ENCODE results near the gene DNPEP.

Gene DNPEP

GRCh38 chr2:219388907-219389156 lies 1.1 kb upstream of the DNPEP start:
- TF ChIP-seq SPI1 (IDR thresholded peaks at IDR 0.05; ENCODE audit: low read depth, low read length): no peak
- no peak for TF ChIP-seq POLR2A (IDR thresholded peaks at IDR 0.05; ENCODE audit: low read depth, low read length)
- no peak for TF ChIP-seq TAF1 (IDR thresholded peaks at IDR 0.05; ENCODE audit: low read depth, low read length)
- no peak for TF ChIP-seq PAX5 (IDR thresholded peaks at IDR 0.05; ENCODE audit: insufficient read depth, low read length, severe bottlenecking)
- no peak for TF ChIP-seq POU2F2 (IDR thresholded peaks at IDR 0.05; ENCODE audit: low read depth, low read length)
- TF ChIP-seq POLR2AphosphoS5 (IDR thresholded peaks at IDR 0.05; ENCODE audit: low read depth, low read length): no peak
- FAIRE-seq: no peak
- no peak for DNase-seq (ENCODE audit: insufficient read length, low spot score)

- FAIRE-seq (peak; percentile 98), DNase-seq (ENCODE audit: insufficient read length, low spot score) (peak; percentile 94)
- TF ChIP-seq SPI1 (IDR thresholded peaks at IDR 0.05; ENCODE audit: low read depth, low read length): 0 out of 2 replicates have a peak, but pooled peaks have one; percentile 6
- no peak for TF ChIP-seq POU2F2 (IDR thresholded peaks at IDR 0.05; ENCODE audit: low read depth, low read length)
- peak; percentile 33 for TF ChIP-seq PAX5 (IDR thresholded peaks at IDR 0.05; ENCODE audit: insufficient read depth, low read length, severe bottlenecking)
Measured at GRCh38 chr2:219388121-219388906, 602 bp upstream of the DNPEP start.

DNA sequence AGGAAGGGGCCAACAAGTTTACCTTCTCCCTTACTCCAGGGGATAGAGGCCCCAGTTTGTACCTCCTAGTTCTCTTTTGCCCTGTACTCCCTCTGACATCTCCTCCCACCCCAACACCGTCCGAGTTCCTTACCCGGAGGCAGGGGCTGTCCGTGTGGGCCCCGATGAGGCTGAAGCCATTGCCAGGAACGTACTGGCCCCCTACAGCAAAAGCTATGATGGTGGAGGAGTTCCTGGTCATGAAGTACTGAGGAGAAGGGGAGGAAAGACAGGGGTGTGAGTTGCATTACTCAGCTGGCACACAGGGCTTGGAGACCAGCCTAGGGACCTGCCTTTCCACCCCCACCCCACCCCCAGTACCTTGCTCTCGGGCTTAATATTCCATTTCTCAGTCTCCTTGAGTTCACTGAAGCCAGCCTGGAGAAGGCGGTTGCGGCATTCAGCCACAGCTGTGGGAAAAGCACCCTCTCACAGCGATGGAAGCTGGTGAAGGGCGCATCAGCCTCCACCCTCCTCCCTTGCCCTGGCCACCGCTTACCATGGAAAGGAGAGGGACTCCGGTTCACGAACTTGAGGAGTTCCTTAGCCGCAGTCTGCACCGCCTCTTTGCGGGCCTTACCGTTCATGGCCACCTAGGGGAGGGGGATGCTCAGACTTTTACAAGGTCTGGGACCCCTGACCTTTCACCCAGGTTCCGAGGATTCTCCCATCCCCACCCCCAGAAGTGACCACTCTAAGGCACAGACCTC lies 1.0 kb downstream of the DNPEP start:
- no peak for TF ChIP-seq SPI1 (IDR thresholded peaks at IDR 0.05; ENCODE audit: low read depth, low read length)
- TF ChIP-seq POU2F2 (IDR thresholded peaks at IDR 0.05; ENCODE audit: low read depth, low read length): no peak
- TF ChIP-seq POLR2AphosphoS5 (IDR thresholded peaks at IDR 0.05; ENCODE audit: low read depth, low read length): no peak
- no peak for TF ChIP-seq PAX5 (IDR thresholded peaks at IDR 0.05; ENCODE audit: insufficient read depth, low read length, severe bottlenecking)
- TF ChIP-seq POLR2A (IDR thresholded peaks at IDR 0.05; ENCODE audit: low read depth, low read length): no peak
- TF ChIP-seq TAF1 (IDR thresholded peaks at IDR 0.05; ENCODE audit: low read depth, low read length): no peak
- no peak for DNase-seq (ENCODE audit: insufficient read length, low spot score)
- FAIRE-seq: no peak

DNA sequence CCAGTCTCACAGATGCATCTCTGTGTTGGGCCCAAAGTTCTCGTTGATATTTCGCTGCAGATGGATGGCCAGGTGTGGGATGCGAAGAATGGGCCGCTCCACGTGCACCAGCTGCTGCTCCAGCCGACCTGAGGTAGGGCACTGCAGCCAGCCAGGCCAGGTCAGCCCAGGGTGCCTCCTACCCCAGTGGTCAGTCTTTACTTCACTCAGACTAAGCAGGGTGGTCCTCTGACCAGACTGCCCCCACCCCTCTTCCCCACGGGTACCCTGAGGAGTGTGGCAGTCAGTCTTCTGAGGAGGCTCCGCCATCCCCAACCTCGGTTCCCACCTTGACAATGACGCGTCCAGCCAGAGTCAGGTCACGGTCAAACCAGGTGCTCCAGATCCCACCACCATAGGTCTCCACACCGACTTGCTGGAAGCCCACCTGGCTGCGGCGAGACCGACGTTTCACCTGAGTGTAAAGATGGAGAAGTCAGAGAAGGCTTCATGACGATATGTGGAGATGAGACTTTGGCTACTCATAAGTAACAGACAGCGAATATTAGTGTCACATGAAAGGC lies 1.7 kb downstream of the DNPEP start:
- TF ChIP-seq PAX5 (IDR thresholded peaks at IDR 0.05; ENCODE audit: insufficient read depth, low read length, severe bottlenecking): no peak
- no peak for TF ChIP-seq POU2F2 (IDR thresholded peaks at IDR 0.05; ENCODE audit: low read depth, low read length)
- DNase-seq (ENCODE audit: insufficient read length, low spot score): no peak
- no peak for FAIRE-seq

DNA sequence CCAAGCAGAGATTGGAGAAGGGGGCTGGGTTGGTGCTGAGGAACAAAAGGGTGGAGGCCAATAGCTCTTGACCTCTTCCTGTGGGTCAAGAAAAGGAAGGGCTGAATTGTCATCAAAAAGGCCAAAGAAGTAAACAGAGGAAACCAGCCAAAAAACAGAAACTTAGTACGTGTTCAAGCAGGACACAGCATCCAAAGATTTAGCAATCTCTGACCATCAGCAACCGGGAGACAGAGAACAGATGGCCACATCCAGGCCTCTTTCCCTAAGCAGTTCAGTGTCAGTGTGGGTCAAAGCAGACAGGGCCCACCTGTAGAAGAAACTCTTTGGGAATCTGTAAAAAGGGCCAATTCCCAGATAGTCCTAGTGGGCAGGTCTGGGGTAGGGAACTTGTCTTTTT lies 2.9 kb downstream of the DNPEP start:
- DNase-seq (ENCODE audit: insufficient read length, low spot score) (no peak), FAIRE-seq (no peak)
- TF ChIP-seq TAF1 (IDR thresholded peaks at IDR 0.05; ENCODE audit: low read depth, low read length): no peak
- no peak for TF ChIP-seq SPI1 (IDR thresholded peaks at IDR 0.05; ENCODE audit: low read depth, low read length)
- TF ChIP-seq PAX5 (IDR thresholded peaks at IDR 0.05; ENCODE audit: insufficient read depth, low read length, severe bottlenecking): no peak
- no peak for TF ChIP-seq POLR2A (IDR thresholded peaks at IDR 0.05; ENCODE audit: low read depth, low read length)
- no peak for TF ChIP-seq POLR2AphosphoS5 (IDR thresholded peaks at IDR 0.05; ENCODE audit: low read depth, low read length)
- TF ChIP-seq POU2F2 (IDR thresholded peaks at IDR 0.05; ENCODE audit: low read depth, low read length): no peak

DNA sequence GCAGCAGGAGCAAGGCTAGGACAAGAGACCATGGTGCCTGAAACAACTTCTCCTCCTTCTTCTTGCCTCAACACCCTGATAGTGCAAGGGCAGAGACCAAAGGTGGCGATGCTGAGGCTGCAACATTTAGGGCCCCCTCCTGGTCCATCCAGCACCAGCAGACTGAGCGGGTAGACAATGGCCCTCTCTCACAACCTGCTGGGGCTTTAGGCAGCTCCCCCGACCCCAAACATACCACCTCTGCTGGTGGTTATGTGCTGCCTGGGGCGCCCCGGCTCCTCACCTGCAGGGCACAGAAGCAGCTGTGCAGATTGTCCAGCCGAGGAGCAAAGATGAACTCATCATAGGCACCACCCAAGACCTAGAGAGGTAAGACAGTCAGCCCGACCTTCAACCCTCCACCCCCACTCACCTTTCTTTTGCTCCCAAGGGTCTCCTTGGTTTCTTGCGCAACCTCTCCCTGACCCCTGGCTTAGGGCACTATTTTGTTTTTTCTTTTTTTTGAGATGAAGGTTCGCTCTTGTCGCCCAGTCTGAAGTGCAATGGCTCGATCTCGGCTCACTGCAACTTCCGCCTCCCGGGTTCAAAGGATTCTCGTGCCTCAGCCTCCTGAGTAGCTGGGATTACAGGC lies 3.5 kb downstream of the DNPEP start:
- FAIRE-seq: no peak
- no peak for DNase-seq (ENCODE audit: insufficient read length, low spot score)
- no peak for TF ChIP-seq POLR2AphosphoS5 (IDR thresholded peaks at IDR 0.05; ENCODE audit: low read depth, low read length)
- no peak for TF ChIP-seq TAF1 (IDR thresholded peaks at IDR 0.05; ENCODE audit: low read depth, low read length)
- no peak for TF ChIP-seq SPI1 (IDR thresholded peaks at IDR 0.05; ENCODE audit: low read depth, low read length)
- no peak for TF ChIP-seq POLR2A (IDR thresholded peaks at IDR 0.05; ENCODE audit: low read depth, low read length)
- no peak for TF ChIP-seq PAX5 (IDR thresholded peaks at IDR 0.05; ENCODE audit: insufficient read depth, low read length, severe bottlenecking)

DNA sequence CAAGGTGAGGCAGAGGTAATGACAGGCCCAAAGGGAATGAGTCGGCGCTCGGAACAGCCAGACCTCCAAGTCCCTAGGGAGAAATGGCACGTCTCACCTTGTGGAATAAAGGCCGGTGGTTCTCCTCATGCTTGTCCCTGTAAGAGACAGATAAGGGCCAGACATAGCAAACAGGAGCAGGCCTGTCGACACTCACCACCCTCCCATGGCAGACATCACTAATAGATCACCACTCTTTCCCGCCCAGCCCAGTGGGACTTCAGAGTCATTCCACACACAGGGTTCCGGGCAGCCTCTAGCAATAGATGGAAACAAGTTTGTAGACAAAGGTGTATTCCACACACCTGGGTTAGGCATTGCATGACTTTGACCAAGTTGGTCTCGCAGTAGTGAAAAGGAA lies 6.3 kb downstream of the DNPEP start:
- FAIRE-seq (no peak), DNase-seq (ENCODE audit: insufficient read length, low spot score) (no peak)
- no peak for TF ChIP-seq SPI1 (IDR thresholded peaks at IDR 0.05; ENCODE audit: low read depth, low read length)
- no peak for TF ChIP-seq TAF1 (IDR thresholded peaks at IDR 0.05; ENCODE audit: low read depth, low read length)
- no peak for TF ChIP-seq POU2F2 (IDR thresholded peaks at IDR 0.05; ENCODE audit: low read depth, low read length)
- TF ChIP-seq POLR2AphosphoS5 (IDR thresholded peaks at IDR 0.05; ENCODE audit: low read depth, low read length): no peak
- no peak for TF ChIP-seq PAX5 (IDR thresholded peaks at IDR 0.05; ENCODE audit: insufficient read depth, low read length, severe bottlenecking)
- no peak for TF ChIP-seq POLR2A (IDR thresholded peaks at IDR 0.05; ENCODE audit: low read depth, low read length)

GRCh38 chr2:219380926-219381325 lies 6.8 kb downstream of the DNPEP start:
- no peak for TF ChIP-seq TAF1 (IDR thresholded peaks at IDR 0.05; ENCODE audit: low read depth, low read length)
- TF ChIP-seq PAX5 (IDR thresholded peaks at IDR 0.05; ENCODE audit: insufficient read depth, low read length, severe bottlenecking): no peak
- no peak for TF ChIP-seq POLR2AphosphoS5 (IDR thresholded peaks at IDR 0.05; ENCODE audit: low read depth, low read length)
- no peak for TF ChIP-seq POU2F2 (IDR thresholded peaks at IDR 0.05; ENCODE audit: low read depth, low read length)
- TF ChIP-seq POLR2A (IDR thresholded peaks at IDR 0.05; ENCODE audit: low read depth, low read length): no peak
- no peak for TF ChIP-seq SPI1 (IDR thresholded peaks at IDR 0.05; ENCODE audit: low read depth, low read length)
- FAIRE-seq: no peak
- no peak for DNase-seq (ENCODE audit: insufficient read length, low spot score)

DNA sequence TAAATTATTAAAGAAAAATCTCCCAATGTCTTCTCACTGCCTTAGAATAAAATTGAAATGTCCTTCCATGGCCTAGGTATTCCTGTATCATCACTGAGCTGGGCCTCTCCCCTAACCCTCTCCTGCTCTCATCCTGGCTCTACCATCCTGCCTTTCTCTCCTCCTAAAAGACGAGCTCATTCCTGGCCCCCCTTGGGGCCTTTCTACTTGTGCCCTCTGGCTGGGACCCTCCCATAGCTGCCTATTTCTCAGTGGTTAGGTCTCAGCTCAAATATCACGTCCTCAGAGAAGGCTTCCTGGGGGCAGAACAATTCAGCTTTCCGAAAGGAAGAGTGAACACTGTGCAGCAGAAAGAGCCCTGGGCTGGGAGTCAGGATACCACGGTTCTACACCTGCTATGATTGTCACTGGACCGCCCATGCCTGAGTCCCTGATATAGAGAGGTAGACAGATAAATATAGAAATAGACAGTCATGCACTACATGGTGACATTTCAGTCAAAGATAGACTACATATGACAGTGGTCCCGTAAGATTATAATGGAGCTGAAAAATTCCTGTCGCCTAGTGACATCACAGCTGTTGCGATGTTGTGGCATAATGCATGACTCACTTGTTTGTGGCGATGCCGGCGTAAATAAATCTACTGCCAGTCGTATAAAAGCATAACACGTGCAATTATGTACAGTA lies 9.4 kb downstream of the DNPEP start:
- no peak for TF ChIP-seq POU2F2 (IDR thresholded peaks at IDR 0.05; ENCODE audit: low read depth, low read length)
- no peak for TF ChIP-seq SPI1 (IDR thresholded peaks at IDR 0.05; ENCODE audit: low read depth, low read length)
- no peak for TF ChIP-seq POLR2A (IDR thresholded peaks at IDR 0.05; ENCODE audit: low read depth, low read length)
- DNase-seq (ENCODE audit: insufficient read length, low spot score): no peak
- FAIRE-seq: no peak
